ENCODE results near the gene EXOC5. TPM values are rescaled to one million over a fixed set of nuclear protein-coding genes. Genes with fewer than 3 reads are reported as not detected.
A peak's percentile ranks its signal among the peaks of the same experiment; 100 is the strongest.
"Not testable (repeated sequence)": the region's sequence is repeated elsewhere in the genome, so short reads cannot be mapped to it uniquely, and the experiment has no call there.

Gene EXOC5
- total RNA-seq, 6 donors from 2014 or later: 21.4 to 63.2 (median 48.0) TPM

DNA sequence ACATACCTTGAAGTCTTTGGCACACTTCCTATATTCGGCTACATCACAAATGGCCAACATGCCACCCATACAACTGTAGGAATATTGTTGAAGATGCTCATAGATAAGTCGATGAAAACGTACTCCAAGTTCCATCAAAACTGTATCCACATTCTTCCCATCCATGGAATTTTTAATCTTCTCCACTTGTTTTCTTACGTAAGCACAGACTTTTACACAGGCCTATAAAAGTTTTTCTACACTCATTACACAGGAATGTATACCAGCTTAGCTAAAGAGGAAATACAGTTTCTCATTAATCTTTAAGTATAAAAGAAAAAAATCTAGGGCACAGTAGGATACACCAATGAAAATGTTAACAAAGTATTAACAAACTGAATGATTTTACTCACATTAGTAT lies 59.1 kb downstream of the EXOC5 start:
- Histone ChIP-seq H3K9me3 (no peaks in the 10 kb centered on the region), H3K36me3 (peaks cover 13 to 64% (median 26%) of the 10 kb centered on the region in 4 donors), H3K4me3 (no peak overlapping the region), H3K4me1 (no peaks in the 10 kb centered on the region), H3K27me3 (no peaks in the 10 kb centered on the region), H3K27ac (no peak overlapping the region)
- 90 to 91% methylated on average over 4 of the region's 4 CpGs for WGBS, 2 donors
- ATAC-seq (ENCODE audit: low FRiP score in 2 of 2): no peak
- DNase-seq: no peak
- TF ChIP-seq POLR2A (IDR thresholded peaks at IDR 0.05) (no peak), POLR2AphosphoS5 (IDR thresholded peaks at IDR 0.05) (no peak)

DNA sequence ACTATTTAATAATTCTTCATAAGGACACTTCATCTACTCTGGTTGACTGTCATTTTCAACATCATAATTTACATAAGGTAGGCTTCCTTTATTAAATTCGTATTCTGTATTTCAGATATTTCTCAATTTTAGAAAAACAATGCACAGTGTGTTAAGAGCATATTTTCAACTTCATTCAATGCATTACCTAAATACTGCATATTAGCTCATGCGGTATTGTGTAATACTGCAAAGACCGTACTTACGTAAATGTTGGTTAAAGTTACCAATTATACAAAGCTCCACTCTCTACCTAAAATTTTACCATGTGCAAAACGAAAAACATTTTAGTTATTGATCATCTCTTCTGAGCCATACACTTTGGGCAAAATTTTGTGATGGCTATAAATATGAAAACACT lies 62.8 kb downstream of the EXOC5 start:
- H3K4me3 ChIP-seq: no peak overlapping the region
- DNase-seq (no peak), ATAC-seq (ENCODE audit: low FRiP score in 2 of 2) (no peak)
- TF ChIP-seq POLR2AphosphoS5 (IDR thresholded peaks at IDR 0.05) (no peak), EP300 (IDR thresholded peaks at IDR 0.05) (no peak), POLR2A (IDR thresholded peaks at IDR 0.05) (no peak)
- TF ChIP-seq, protein P1, sequence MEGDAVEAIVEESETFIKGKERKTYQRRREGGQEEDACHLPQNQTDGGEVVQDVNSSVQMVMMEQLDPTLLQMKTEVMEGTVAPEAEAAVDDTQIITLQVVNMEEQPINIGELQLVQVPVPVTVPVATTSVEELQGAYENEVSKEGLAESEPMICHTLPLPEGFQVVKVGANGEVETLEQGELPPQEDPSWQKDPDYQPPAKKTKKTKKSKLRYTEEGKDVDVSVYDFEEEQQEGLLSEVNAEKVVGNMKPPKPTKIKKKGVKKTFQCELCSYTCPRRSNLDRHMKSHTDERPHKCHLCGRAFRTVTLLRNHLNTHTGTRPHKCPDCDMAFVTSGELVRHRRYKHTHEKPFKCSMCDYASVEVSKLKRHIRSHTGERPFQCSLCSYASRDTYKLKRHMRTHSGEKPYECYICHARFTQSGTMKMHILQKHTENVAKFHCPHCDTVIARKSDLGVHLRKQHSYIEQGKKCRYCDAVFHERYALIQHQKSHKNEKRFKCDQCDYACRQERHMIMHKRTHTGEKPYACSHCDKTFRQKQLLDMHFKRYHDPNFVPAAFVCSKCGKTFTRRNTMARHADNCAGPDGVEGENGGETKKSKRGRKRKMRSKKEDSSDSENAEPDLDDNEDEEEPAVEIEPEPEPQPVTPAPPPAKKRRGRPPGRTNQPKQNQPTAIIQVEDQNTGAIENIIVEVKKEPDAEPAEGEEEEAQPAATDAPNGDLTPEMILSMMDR (IDR thresholded peaks at IDR 0.05): no peak
- WGBS, 2 donors: 84 to 86% methylated on average over 5 of the region's 5 CpGs
- H3K9me3 ChIP-seq: no peaks in the 10 kb centered on the region
- H3K27me3 ChIP-seq: no peaks in the 10 kb centered on the region
- H3K27ac ChIP-seq: no peak overlapping the region
- peaks cover 4 to 29% (median 11%) of the 10 kb centered on the region in 4 donors for H3K36me3 ChIP-seq
- no peaks in the 10 kb centered on the region for H3K4me1 ChIP-seq

DNA sequence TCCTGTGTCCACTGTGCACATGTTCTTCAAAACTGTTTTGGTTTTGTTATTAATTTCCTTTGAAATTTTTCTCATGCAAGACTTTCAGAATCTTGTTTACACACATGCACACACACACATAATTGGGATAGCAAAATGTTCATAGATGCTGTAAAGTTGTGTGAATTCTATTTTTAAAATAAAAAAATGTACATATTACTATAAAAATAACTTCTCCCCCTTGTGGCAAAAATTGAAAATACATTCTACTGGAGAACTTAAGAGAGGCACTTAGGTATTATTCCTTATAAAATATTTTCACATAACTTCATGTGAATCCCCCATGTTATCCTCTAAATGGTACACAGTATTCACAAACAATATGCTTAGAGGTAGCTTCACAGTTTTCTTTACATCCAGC lies 66.0 kb downstream of the EXOC5 start:
- TF ChIP-seq, protein P1 (IDR thresholded peaks at IDR 0.05): peak in 2 of 6 experiments; percentile 7 to 29
- not testable (repeated sequence) for H3K36me3 ChIP-seq; H3K9me3 ChIP-seq; H3K27me3 ChIP-seq; DNase-seq; H3K4me3 ChIP-seq; H3K4me1 ChIP-seq; H3K27ac ChIP-seq; ATAC-seq (ENCODE audit: low FRiP score in 2 of 2)

DNA sequence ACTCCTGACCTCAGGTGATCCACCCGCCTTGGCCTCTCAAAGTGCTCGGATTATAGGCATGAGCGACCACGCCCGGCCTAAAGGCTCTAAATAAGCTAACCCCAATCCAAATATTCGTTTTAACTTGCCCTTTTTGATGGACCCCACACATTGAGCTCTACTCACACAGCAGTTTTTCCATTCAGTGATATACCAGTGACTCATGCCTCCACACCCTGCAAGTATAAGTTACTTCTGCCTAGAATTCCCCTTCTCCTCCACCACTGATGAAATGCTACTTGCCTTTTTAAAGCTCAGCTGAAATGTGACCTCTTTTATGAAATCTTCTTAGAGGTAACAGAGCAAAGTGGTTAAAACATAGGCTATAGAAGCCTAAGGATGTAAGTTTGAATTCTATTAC lies 68.8 kb downstream of the EXOC5 start:
- no peaks in the 10 kb centered on the region for H3K27me3 ChIP-seq
- WGBS, 2 donors: 92 to 93% methylated on average over 6 of the region's 6 CpGs
- TF ChIP-seq, protein P1 (IDR thresholded peaks at IDR 0.05): no peak
- TF ChIP-seq POLR2A (IDR thresholded peaks at IDR 0.05): no peak
- TF ChIP-seq EP300 (IDR thresholded peaks at IDR 0.05): no peak
- TF ChIP-seq POLR2AphosphoS5 (IDR thresholded peaks at IDR 0.05): no peak

DNA sequence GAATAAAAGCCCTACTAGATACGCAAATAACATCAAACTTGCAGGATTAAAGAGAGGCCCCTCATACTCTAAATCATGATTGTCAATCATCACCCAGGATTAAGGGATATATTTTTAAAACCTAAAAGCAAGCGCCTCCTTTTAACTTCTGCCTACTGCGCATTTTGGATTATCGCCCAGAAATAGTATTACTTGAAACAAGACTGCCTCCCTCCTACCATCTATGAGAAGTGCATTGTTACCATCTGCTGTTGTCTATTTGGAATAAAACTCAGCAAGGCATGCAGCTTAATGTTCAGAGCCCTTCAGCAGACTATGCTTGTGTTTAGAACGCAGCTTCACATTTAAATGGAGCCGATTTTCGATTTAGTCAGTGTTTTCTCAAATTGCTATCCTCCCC lies 79.6 kb downstream of the EXOC5 start:
- Histone ChIP-seq H3K4me3 (no peak overlapping the region), H3K9me3 (no peaks in the 10 kb centered on the region), H3K27ac (no peak overlapping the region), H3K4me1 (no peaks in the 10 kb centered on the region), H3K36me3 (no peaks in the 10 kb centered on the region), H3K27me3 (no peaks in the 10 kb centered on the region)
- WGBS, 2 donors: 73 to 79% methylated on average over 7 of the region's 7 CpGs
- ATAC-seq (ENCODE audit: low FRiP score in 2 of 2) (no peak), DNase-seq (no peak)
- TF ChIP-seq POLR2A (IDR thresholded peaks at IDR 0.05) (no peak), POLR2AphosphoS5 (IDR thresholded peaks at IDR 0.05) (no peak)
- TF ChIP-seq, protein P1 (IDR thresholded peaks at IDR 0.05): peak in 1 of 6 experiments; percentile 19

More for the DNA sequence above, 68.8 kb downstream of the EXOC5 start:
- no peaks in the 10 kb centered on the region for H3K36me3 ChIP-seq
- H3K27ac ChIP-seq: no peak overlapping the region
- H3K9me3 ChIP-seq: no peaks in the 10 kb centered on the region
- ATAC-seq (ENCODE audit: low FRiP score in 2 of 2): no peak
- no peak for DNase-seq
- H3K4me1 ChIP-seq: no peaks in the 10 kb centered on the region
- no peak overlapping the region for H3K4me3 ChIP-seq

All from upper lobe of left lung (tissue), 6 donors.